GM12878 (cell line): ENCODE measurements around the gene AQP5. TPM values are rescaled to one million over a fixed set of nuclear protein-coding genes. Genes with fewer than 3 reads are reported as not detected.

Source experiments
- ATAC-seq: fragments of 200-7000 bp; cut with Tn5 transposase; 3 replicates; pipeline ENCODE4 v1.9.1; 2020; ENCODE audit warnings: mild to moderate bottlenecking, moderate library complexity
- BruUV-seq: library from RNA; stranded (reverse); fragments of 400-500 nt; replicated peaks from 2 replicates; lab custom pipeline; 2021; lab: Mats Ljungman, UMichigan
- CTCF ChIA-PET: fragments of 300-600 bp; sonication (Branson Sonifier 250); formaldehyde crosslinking; extraction: SDS; loops from one replicate; lab custom pipeline; 2021; ENCODE audit warnings: inconsistent platforms; lab: Yijun Ruan, JAX
- POLR2A ChIA-PET: fragments of 350-600 bp; formaldehyde crosslinking; extraction: SDS; loops from one replicate; lab custom pipeline; 2021; ENCODE audit warnings: inconsistent platforms; lab: Charles Lee
- RAD21 ChIA-PET: fragments of 300-600 bp; sonication (Branson Sonifier 250); formaldehyde crosslinking; loops from one replicate; lab custom pipeline; 2023; ENCODE audit warnings: antibody characterized with exemption; ENCODE audit not compliant: unreplicated experiment; lab: Charles Lee
- SMC1A ChIA-PET: fragments of 300-600 bp; sonication (Branson Sonifier 250); formaldehyde crosslinking; loops from one replicate; lab custom pipeline; 2023; ENCODE audit not compliant: unreplicated experiment, uncharacterized antibody; lab: Charles Lee
- DNase-seq: peaks from one replicate; pipeline ENCODE4 v3.0.0-alpha.2; 2011; ENCODE audit warnings: low read depth, low spot score
- FAIRE-seq: peaks from 3 replicates; lab custom pipeline; 2011; peaks lifted over from hg19 to GRCh38; lab: Jason Lieb, UNC
- H2AFZ ChIP-seq: 2 replicates; pipeline ENCODE4 v1.6.0; 2011; ENCODE audit warnings: low read depth, low read length, control low read depth; ENCODE audit not compliant: control insufficient read depth
- H3K27ac ChIP-seq: 2 replicates; pipeline ENCODE4 v1.5.1; 2011; ENCODE audit warnings: control low read depth; ENCODE audit not compliant: control insufficient read depth, insufficient read depth
- H3K27me3 ChIP-seq, 2 experiments: replicated peaks in 1 of 2; 2 replicates each; pipeline versions ENCODE4 v1.6.0 to v1.6.1; 2011; ENCODE audit warnings: low read length in 1 of 2; ENCODE audit not compliant: control insufficient read depth in 2 of 2, insufficient read depth in 2 of 2
- H3K36me3 ChIP-seq, 2 experiments: 2 replicates each; pipeline ENCODE4 v1.5.1; 2011; ENCODE audit warnings: low read length in 1 of 2; ENCODE audit not compliant: control insufficient read depth in 2 of 2, insufficient read depth in 2 of 2
- H3K4me1 ChIP-seq: 2 replicates; pipeline ENCODE4 v1.6.1; 2011; ENCODE audit warnings: mild to moderate bottlenecking, low read length, moderate library complexity, mixed read lengths; ENCODE audit not compliant: control insufficient read depth, insufficient read depth
- H3K4me2 ChIP-seq: 2 replicates; pipeline ENCODE4 v1.6.0; 2011; ENCODE audit warnings: control low read depth; ENCODE audit not compliant: control insufficient read depth, insufficient read depth
- H3K4me3 ChIP-seq: fragments of 200-600 bp; sonication (generic); 2 replicates; pipeline ENCODE4 v1.5.1; 2016
- H3K79me2 ChIP-seq: 2 replicates; pipeline ENCODE4 v1.6.0; 2011; ENCODE audit warnings: low read length; ENCODE audit not compliant: control insufficient read depth, insufficient read depth
- H3K9ac ChIP-seq: 2 replicates; pipeline ENCODE4 v1.8.0; 2011; ENCODE audit warnings: low read length, control low read depth, mixed read lengths; ENCODE audit not compliant: control insufficient read depth, insufficient read depth
- H3K9me3 ChIP-seq: replicated peaks from 3 replicates; pipeline ENCODE4 v1.5.1; 2011; ENCODE audit warnings: mild to moderate bottlenecking, low read length; ENCODE audit not compliant: control insufficient read depth, insufficient read depth
- H4K20me1 ChIP-seq: 2 replicates; pipeline ENCODE4 v1.6.0; 2011; ENCODE audit not compliant: control insufficient read depth, insufficient read depth
- ASH2L ChIP-seq: fragments of 300-600, 200-600 bp; sonication (generic); IDR thresholded peaks from 2 replicates; pipeline ENCODE4 v1.6.1; 2017; ENCODE audit warnings: low read depth, mild to moderate bottlenecking, borderline replicate concordance
- CBX5 ChIP-seq: sonication (generic); IDR thresholded peaks from 2 replicates; pipeline ENCODE4 v1.6.1; 2016; ENCODE audit warnings: low read depth, moderate library complexity, mild to moderate bottlenecking, inconsistent platforms
- ETV6 ChIP-seq, 2 experiments: fragments of 450-650 bp in 1 of 2; IDR thresholded peaks in 1 of 2; conservative IDR thresholded peaks in 1 of 2; 2 replicates each; pipeline ENCODE4 v1.6.1; 2014; ENCODE audit warnings: antibody characterized with exemption in 1 of 2, borderline replicate concordance in 1 of 2, low read depth in 1 of 2, mild to moderate bottlenecking in 1 of 2, moderate library complexity in 1 of 2
- EZH2 ChIP-seq: IDR thresholded peaks from 2 replicates; pipeline ENCODE4 v1.6.1; 2012; ENCODE audit warnings: low read depth, mild to moderate bottlenecking, control low read depth, inconsistent platforms, low read length, borderline replicate concordance; ENCODE audit not compliant: control insufficient read depth
- FOXM1 ChIP-seq: IDR thresholded peaks from 2 replicates; pipeline ENCODE4 v1.6.1; 2012; ENCODE audit warnings: low read depth, mild to moderate bottlenecking, inconsistent platforms, low read length, moderate library complexity
- MEF2A ChIP-seq: IDR thresholded peaks from 2 replicates; pipeline ENCODE4 v1.6.1; 2011; ENCODE audit warnings: low read depth, mild to moderate bottlenecking, low read length, moderate library complexity; ENCODE audit not compliant: insufficient read depth
- MEF2B ChIP-seq: fragments of 450-650 bp; IDR thresholded peaks from 2 replicates; pipeline ENCODE4 v1.6.1; 2018; ENCODE audit warnings: mild to moderate bottlenecking, moderate library complexity; ENCODE audit not compliant: partially characterized antibody, poor library complexity, severe bottlenecking
- SMAD5 ChIP-seq: IDR thresholded peaks from 2 replicates; pipeline ENCODE4 v1.6.1; 2016; ENCODE audit warnings: antibody characterized with exemption, low read depth
- TCF12 ChIP-seq: IDR thresholded peaks from 2 replicates; pipeline ENCODE4 v1.6.1; 2011; ENCODE audit warnings: low read depth, mild to moderate bottlenecking, low read length
- TCF3 ChIP-seq: IDR thresholded peaks from 2 replicates; pipeline ENCODE4 v1.6.1; 2012; ENCODE audit warnings: low read depth, mild to moderate bottlenecking, low read length, borderline replicate concordance; ENCODE audit not compliant: insufficient read depth
- ZNF217 ChIP-seq: fragments of 450-650 bp; IDR thresholded peaks from 2 replicates; pipeline ENCODE4 v1.6.1; 2017; ENCODE audit warnings: antibody characterized with exemption, mild to moderate bottlenecking
- WGBS: methylation state at CpG from one replicate; pipeline ENCODE4 v1.1.6; 2016; ENCODE audit warnings: low lambda C conversion rate; ENCODE audit not compliant: insufficient replicate concordance, insufficient coverage; ENCODE audit errors: missing lambda C conversion rate; 5-methylcytosine and 5-hydroxymethylcytosine counted together
- in situ Hi-C: fragments of 300-500 bp; cut with MboI; formaldehyde crosslinking; loops from 9 replicates; pipeline ENCODE4 v1.14.3; 2018; ENCODE audit warnings: mixed read lengths
- intact Hi-C: fragments of 100-400 bp; cut with micrococcal nuclease; formaldehyde crosslinking; loops from one replicate; pipeline ENCODE4 v1.14.2; 2022; ENCODE audit not compliant: unreplicated experiment
- polyA plus RNA-seq, 11 experiments: library from polyadenylated mRNA; depleted of rRNA in 4 of 11; unstranded in 6 of 11; stranded (reverse) in 5 of 11; fragments of >200 nt; fragmentation: Nextera tagmentation in 4 of 11; fragmentation: Illumina TruSeq in 1 of 11; extraction: Ambion mirVana in 4 of 11; extraction: Trizol in 1 of 11; gene quantifications; 1 replicate in 1 of 11; 2 replicates in 10 of 11; pipeline versions ENCODE4 v1.2.1 to v1.2.3, GENCODE V29; 2011 to 2016; ENCODE audit warnings: inconsistent platforms in 2 of 11, missing spikeins in 2 of 11, low read depth in 1 of 11
- total RNA-seq, 4 experiments: library from RNA; depleted of rRNA in 3 of 4; stranded (reverse); fragments of >200 nt in 3 of 4; fragmentation: Illumina TruSeq in 1 of 4; extraction: Trizol in 1 of 4; gene quantifications; 2 replicates each; pipeline versions ENCODE4 v1.2.1 to v1.2.3, GENCODE V29; 2013 to 2021
- TF ChIP-seq, protein P1 (sequence below), 3 experiments: IDR thresholded peaks in 2 of 3; conservative IDR thresholded peaks in 1 of 3; 2 replicates each; pipeline ENCODE4 v1.5.1; 2011; ENCODE audit warnings: low read depth in 3 of 3, low read length in 3 of 3, mild to moderate bottlenecking in 3 of 3, control low read depth in 2 of 3, moderate library complexity in 2 of 3, inconsistent platforms in 1 of 3, mixed read lengths in 1 of 3; ENCODE audit not compliant: control insufficient read depth in 2 of 3, insufficient read depth in 1 of 3; ENCODE audit errors: extremely low read depth in 1 of 3
- TF ChIP-seq, protein P2 (sequence below): fragments of 450-650 bp; IDR thresholded peaks from 2 replicates; pipeline ENCODE4 v1.6.1; 2017; ENCODE audit warnings: mild to moderate bottlenecking, moderate library complexity
- TF ChIP-seq, protein P3 (sequence below): fragments of 450-650 bp; IDR thresholded peaks from 2 replicates; pipeline ENCODE4 v1.6.1; 2017; ENCODE audit warnings: borderline replicate concordance

Gene AQP5
- total and polyA plus RNA-seq, 10 of the 15 experiments (the other 5 are each of a cell fraction or from before 2014, with no cell fraction given), result not detected

DNA sequence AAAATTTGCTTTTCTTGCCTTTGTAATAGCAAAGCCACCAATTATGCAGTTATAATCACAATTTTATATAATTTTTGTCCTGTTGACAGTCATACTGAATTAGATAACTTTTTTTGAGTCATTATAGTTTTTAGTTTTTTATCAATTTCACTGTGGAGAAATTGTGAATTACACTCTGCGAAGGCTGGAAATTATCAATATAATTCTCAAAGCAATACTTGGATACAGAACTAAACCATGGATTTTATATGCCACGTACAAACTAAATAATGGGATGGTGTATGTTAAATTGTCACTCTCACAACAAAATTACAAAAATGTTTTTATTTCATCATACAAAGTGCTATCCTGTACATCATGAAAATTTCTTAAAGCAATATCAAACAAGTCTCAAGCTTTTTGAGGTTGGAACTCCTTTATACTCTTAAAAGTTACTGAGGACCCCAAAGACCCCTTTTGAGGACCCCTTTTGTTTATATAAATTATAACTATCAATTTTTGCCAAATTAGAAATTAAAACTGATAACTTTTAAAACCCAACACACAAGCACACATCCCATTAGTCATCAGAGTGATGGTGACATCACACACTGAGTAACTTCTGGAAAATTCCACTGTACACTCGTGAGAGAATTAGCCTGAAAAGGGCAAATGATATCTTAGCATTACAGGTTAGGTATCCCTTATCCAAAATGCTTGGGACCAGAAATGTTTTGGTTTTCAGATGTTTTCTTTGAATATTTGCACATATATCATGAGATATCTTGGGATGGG, 31.0 kb upstream of the AQP5 start:
- H4K20me1 ChIP-seq, result no peaks in the 10 kb centered on the region
- no peak for DNase-seq
- no peaks in the 10 kb centered on the region for H3K36me3 ChIP-seq
- no peak for ATAC-seq
- no peak overlapping the region for H3K9ac ChIP-seq
- no peak overlapping the region for H3K4me2 ChIP-seq
- H2AFZ ChIP-seq, result no peak overlapping the region
- H3K27me3 ChIP-seq, result peaks cover 1 to 3% of the 10 kb centered on the region in 2 experiments; a peak in 2 of 4 replicates
- no peak for FAIRE-seq
- TF ChIP-seq EZH2 (no peak), MEF2A (no peak), ZNF217 (no peak), TCF3 (no peak), FOXM1 (no peak), TCF12 (no peak), SMAD5 (no peak), MEF2B (no peak), ETV6 (conservative IDR thresholded peaks at IDR 0.05 in 1 of 2, IDR thresholded peaks at IDR 0.05 in 1 of 2; ENCODE audit: borderline replicate concordance in 1 of 2, low read depth in 1 of 2) (no peak), CBX5 (no peak), ASH2L (no peak)
- TF ChIP-seq, protein P1, sequence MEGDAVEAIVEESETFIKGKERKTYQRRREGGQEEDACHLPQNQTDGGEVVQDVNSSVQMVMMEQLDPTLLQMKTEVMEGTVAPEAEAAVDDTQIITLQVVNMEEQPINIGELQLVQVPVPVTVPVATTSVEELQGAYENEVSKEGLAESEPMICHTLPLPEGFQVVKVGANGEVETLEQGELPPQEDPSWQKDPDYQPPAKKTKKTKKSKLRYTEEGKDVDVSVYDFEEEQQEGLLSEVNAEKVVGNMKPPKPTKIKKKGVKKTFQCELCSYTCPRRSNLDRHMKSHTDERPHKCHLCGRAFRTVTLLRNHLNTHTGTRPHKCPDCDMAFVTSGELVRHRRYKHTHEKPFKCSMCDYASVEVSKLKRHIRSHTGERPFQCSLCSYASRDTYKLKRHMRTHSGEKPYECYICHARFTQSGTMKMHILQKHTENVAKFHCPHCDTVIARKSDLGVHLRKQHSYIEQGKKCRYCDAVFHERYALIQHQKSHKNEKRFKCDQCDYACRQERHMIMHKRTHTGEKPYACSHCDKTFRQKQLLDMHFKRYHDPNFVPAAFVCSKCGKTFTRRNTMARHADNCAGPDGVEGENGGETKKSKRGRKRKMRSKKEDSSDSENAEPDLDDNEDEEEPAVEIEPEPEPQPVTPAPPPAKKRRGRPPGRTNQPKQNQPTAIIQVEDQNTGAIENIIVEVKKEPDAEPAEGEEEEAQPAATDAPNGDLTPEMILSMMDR (IDR thresholded peaks at IDR 0.05 in 2 of 3, conservative IDR thresholded peaks at IDR 0.05 in 1 of 3; ENCODE audit: control insufficient read depth in 2 of 3, extremely low read depth in 1 of 3, insufficient read depth in 1 of 3, low read depth in 3 of 3, low read length in 3 of 3), result no peak
- TF ChIP-seq, protein P2, sequence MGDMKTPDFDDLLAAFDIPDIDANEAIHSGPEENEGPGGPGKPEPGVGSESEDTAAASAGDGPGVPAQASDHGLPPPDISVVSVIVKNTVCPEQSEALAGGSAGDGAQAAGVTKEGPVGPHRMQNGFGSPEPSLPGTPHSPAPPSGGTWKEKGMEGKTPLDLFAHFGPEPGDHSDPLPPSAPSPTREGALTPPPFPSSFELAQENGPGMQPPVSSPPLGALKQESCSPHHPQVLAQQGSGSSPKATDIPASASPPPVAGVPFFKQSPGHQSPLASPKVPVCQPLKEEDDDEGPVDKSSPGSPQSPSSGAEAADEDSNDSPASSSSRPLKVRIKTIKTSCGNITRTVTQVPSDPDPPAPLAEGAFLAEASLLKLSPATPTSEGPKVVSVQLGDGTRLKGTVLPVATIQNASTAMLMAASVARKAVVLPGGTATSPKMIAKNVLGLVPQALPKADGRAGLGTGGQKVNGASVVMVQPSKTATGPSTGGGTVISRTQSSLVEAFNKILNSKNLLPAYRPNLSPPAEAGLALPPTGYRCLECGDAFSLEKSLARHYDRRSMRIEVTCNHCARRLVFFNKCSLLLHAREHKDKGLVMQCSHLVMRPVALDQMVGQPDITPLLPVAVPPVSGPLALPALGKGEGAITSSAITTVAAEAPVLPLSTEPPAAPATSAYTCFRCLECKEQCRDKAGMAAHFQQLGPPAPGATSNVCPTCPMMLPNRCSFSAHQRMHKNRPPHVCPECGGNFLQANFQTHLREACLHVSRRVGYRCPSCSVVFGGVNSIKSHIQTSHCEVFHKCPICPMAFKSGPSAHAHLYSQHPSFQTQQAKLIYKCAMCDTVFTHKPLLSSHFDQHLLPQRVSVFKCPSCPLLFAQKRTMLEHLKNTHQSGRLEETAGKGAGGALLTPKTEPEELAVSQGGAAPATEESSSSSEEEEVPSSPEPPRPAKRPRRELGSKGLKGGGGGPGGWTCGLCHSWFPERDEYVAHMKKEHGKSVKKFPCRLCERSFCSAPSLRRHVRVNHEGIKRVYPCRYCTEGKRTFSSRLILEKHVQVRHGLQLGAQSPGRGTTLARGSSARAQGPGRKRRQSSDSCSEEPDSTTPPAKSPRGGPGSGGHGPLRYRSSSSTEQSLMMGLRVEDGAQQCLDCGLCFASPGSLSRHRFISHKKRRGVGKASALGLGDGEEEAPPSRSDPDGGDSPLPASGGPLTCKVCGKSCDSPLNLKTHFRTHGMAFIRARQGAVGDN, result no peak
- TF ChIP-seq, protein P3, sequence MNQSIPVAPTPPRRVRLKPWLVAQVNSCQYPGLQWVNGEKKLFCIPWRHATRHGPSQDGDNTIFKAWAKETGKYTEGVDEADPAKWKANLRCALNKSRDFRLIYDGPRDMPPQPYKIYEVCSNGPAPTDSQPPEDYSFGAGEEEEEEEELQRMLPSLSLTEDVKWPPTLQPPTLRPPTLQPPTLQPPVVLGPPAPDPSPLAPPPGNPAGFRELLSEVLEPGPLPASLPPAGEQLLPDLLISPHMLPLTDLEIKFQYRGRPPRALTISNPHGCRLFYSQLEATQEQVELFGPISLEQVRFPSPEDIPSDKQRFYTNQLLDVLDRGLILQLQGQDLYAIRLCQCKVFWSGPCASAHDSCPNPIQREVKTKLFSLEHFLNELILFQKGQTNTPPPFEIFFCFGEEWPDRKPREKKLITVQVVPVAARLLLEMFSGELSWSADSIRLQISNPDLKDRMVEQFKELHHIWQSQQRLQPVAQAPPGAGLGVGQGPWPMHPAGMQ, result no peak
- no peaks in the 10 kb centered on the region for H3K4me1 ChIP-seq
- WGBS, result 28% methylated on average over 3 of the region's 3 CpGs
- ChIA-PET CTCF (interaction anchor here (4.2 kb wide), 1 partner anchor 15 kb away, joined by 30 read pairs; no protein-coding TSS in a partner anchor), SMC1A (no interaction called here), POLR2A (no interaction called here), RAD21 (no interaction called here)
- H3K27ac ChIP-seq, result no peak overlapping the region
- BruUV-seq, result no TSS peak
- H3K79me2 ChIP-seq, result no peaks in the 10 kb centered on the region
- H3K4me3 ChIP-seq, result no peak overlapping the region
- intact Hi-C loops (no loop called here), in situ Hi-C loops (no loop called here)
- no peaks in the 10 kb centered on the region for H3K9me3 ChIP-seq
